ENCODE measurements around the gene APMAP. TPM values are rescaled to one million over a fixed set of nuclear protein-coding genes. Genes with fewer than 3 reads are reported as not detected.

Gene APMAP
- total RNA-seq, 2 experiments from 2014 or later = 27.7 to 28.0 TPM

DNA sequence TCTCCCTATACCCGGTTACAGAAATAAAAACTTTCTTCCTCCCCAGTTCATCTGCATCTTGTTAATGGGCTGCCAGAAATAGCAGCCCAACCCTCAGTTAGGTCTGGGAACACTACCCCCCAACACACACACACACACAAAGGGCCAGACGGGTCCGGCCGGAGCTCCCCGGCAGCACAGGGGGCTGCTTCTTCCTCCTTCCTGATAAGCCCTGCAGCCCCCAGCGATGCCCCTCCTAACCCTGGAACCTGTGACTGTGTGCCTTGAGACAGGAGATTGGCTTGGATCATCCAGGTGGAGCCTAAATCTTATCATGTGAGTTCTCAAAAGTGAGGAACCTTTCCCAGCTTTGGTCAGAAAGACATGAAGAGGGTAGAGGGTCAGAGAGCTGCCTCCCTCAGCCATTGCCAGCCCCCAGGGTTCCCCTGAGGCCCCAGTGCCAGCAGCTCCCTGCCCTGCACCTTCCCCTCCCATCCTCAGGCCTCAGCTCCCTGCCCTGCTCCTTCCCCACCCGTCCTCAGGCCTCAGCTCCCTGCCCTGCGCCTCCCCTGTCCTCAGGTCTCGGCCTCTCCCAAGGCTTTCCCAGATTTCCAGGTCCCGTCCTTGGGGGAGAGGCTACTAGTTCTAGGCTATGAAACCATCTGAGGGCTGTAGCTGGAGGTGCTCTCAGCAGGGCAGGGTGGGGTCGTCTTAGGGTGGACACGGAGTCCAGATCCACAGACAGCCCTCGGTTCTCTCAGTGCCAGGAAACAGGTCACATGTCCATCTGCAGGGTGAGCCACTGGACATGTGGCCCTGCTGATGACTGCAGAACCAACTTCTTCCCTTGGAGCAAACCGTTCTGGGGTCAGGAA is 77.9 kb downstream of the APMAP start:
- TF ChIP-seq EZH2phosphoT487 (IDR thresholded peaks at IDR 0.05; ENCODE audit: borderline replicate concordance, low read depth, low read length) (no peak), CTCF (conservative IDR thresholded peaks at IDR 0.05; ENCODE audit: low read length) (no peak)
- Histone ChIP-seq H3K36me3 (ENCODE audit: insufficient read depth, low read length) (no peaks in the 10 kb centered on the region), H3K9me3 (ENCODE audit: low read length) (no peaks in the 10 kb centered on the region), H3K9me2 (ENCODE audit: insufficient read depth, low read length) (no peaks in the 10 kb centered on the region), H2AFZ (ENCODE audit: low read length) (no peak overlapping the region), H3K79me2 (ENCODE audit: insufficient read depth, low read depth, low read length) (no peaks in the 10 kb centered on the region), H3K4me3 (ENCODE audit: low read depth, low read length, poor library complexity, severe bottlenecking) (no peak overlapping the region), H3K4me2 (ENCODE audit: low read length) (no peak overlapping the region), H3K4me1 (ENCODE audit: insufficient read depth, low read length, poor library complexity, severe bottlenecking) (no peaks in the 10 kb centered on the region), H3K27ac (ENCODE audit: low read depth, low read length, poor library complexity, severe bottlenecking) (no peak overlapping the region), H4K20me1 (ENCODE audit: insufficient read depth, low read length) (no peaks in the 10 kb centered on the region)
- ChIA-PET CTCF (ENCODE audit: unreplicated experiment) (interaction anchor here (0.6 kb wide), 1 partner anchor 295 kb away, joined by 3 read pairs; no protein-coding TSS in a partner anchor), POLR2A (no interaction called here)
- DNase-seq (ENCODE audit: low spot score) = no peak
- no TSS peak for BruUV-seq (replicated peaks)
- intact Hi-C loops (cut with micrococcal nuclease; ENCODE audit: unreplicated experiment) = loop anchor here (5.0 kb wide), 2 partner anchors 42 to 752 kb away; no protein-coding TSS in a partner anchor

GRCh38 chr20:24913076-24913628 is 79.4 kb downstream of the APMAP start:
- Histone ChIP-seq H3K4me2 (ENCODE audit: low read length) (no peak overlapping the region), H3K4me1 (ENCODE audit: insufficient read depth, low read length, poor library complexity, severe bottlenecking) (no peaks in the 10 kb centered on the region), H3K27ac (ENCODE audit: low read depth, low read length, poor library complexity, severe bottlenecking) (no peak overlapping the region), H3K9me3 (ENCODE audit: low read length) (no peaks in the 10 kb centered on the region), H3K79me2 (ENCODE audit: insufficient read depth, low read depth, low read length) (no peaks in the 10 kb centered on the region), H4K20me1 (ENCODE audit: insufficient read depth, low read length) (no peaks in the 10 kb centered on the region), H2AFZ (ENCODE audit: low read length) (no peak overlapping the region), H3K4me3 (ENCODE audit: low read depth, low read length, poor library complexity, severe bottlenecking) (no peak overlapping the region), H3K36me3 (ENCODE audit: insufficient read depth, low read length) (no peaks in the 10 kb centered on the region), H3K9me2 (ENCODE audit: insufficient read depth, low read length) (no peaks in the 10 kb centered on the region)
- POLR2A ChIA-PET = no interaction called here
- TF ChIP-seq CTCF (conservative IDR thresholded peaks at IDR 0.05; ENCODE audit: low read length) = no peak
- TF ChIP-seq EZH2phosphoT487 (IDR thresholded peaks at IDR 0.05; ENCODE audit: borderline replicate concordance, low read depth, low read length) = no peak
- intact Hi-C loops (cut with micrococcal nuclease; ENCODE audit: unreplicated experiment) = no loop called here
- CTCF ChIA-PET (ENCODE audit: unreplicated experiment) = no interaction called here
- no peak for DNase-seq (ENCODE audit: low spot score)
- no TSS peak for BruUV-seq (replicated peaks)

Small RNA genes lying within 50 kb of the gene (small RNA-seq; reads per million reads assigned to genes)
- gene RNU6-1257P = not detected

Other genes starting within 250 kb of the APMAP start
- not detected in 2 replicates for gene CST7, start 43.5 kb downstream of the APMAP start, total RNA-seq (2014; rRNA removed; shearing (Covaris generic))
- gene CST7, start 43.5 kb downstream of the APMAP start, total RNA-seq (2022) = not detected in 2 replicates
- gene ACSS1, start 65.4 kb upstream of the APMAP start, total RNA-seq (2014; rRNA removed; shearing (Covaris generic)) = 0.35 and 0.72 TPM in 2 replicates
- 0.30 and 0.40 TPM in 2 replicates for gene ACSS1, start 65.4 kb upstream of the APMAP start, total RNA-seq (2022)
- not detected in 2 replicates for gene VSX1, start 89.4 kb upstream of the APMAP start, total RNA-seq (2014; rRNA removed; shearing (Covaris generic))
- gene VSX1, start 89.4 kb upstream of the APMAP start, total RNA-seq (2022) = not detected in 2 replicates
- gene ENTPD6, start 203.0 kb upstream of the APMAP start, total RNA-seq (2014; rRNA removed; shearing (Covaris generic)) = not detected in 2 replicates
- gene ENTPD6, start 203.0 kb upstream of the APMAP start, total RNA-seq (2022) = 2.3 and 4.2 TPM in 2 replicates